ENCODE data around the gene SLC2A13. TPM values are rescaled to one million over a fixed set of nuclear protein-coding genes. Genes with fewer than 3 reads are reported as not detected.

Gene SLC2A13
- total and polyA plus RNA-seq, 10 of the 15 experiments (the other 5 are each of a cell fraction or from before 2014, with no cell fraction given), result 0.05 to 3.7 (median 0.25) TPM

DNA sequence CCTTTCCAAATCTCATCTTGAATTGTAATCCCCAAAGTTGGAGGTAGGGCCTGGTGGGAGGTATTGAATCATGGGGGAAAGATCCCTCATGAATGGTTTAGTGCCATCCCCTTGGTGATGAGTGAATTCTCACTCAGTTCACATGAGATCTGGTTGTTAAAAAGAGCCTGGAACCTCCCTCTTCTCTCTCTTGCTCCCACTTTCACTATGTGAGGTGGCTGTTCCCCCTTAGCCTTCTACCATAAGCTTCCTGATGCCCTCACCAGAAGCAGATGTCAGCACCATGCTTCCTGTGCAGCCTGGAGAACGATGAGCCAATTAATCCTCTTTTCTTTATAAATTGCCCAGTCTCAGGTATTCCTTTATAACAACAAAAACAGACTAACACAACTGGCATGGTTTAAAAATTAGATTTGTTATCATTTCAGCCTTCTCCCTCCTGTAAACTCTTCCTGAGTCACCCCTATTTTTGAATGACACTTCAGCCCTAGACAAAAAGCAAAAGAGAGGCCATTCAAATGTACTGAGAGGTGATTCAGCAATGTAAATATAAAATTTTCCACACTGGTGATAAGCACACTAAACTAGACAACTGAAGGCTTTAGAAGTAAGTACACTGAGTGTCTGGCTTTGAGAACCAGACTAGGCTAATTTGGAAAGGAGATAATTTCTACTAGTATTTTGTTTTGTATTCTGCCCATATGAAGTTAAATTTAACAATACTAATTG, 274.1 kb downstream of the SLC2A13 start:
- SMC1A ChIA-PET (ENCODE audit: uncharacterized antibody, unreplicated experiment), result interaction anchor here (1.5 kb wide), 1 partner anchor 144 kb away, joined by 3 read pairs; no protein-coding TSS in a partner anchor
- H3K9ac ChIP-seq (ENCODE audit: control insufficient read depth, insufficient read depth, low read length), result no peak overlapping the region
- POLR2A ChIA-PET, result no interaction called here
- 0% methylated on average over 1 of the region's 1 CpG for WGBS (ENCODE audit: insufficient coverage, insufficient replicate concordance, low lambda C conversion rate, missing lambda C conversion rate)
- H3K4me2 ChIP-seq (ENCODE audit: control insufficient read depth, insufficient read depth), result no peak overlapping the region
- H3K4me1 ChIP-seq (ENCODE audit: control insufficient read depth, insufficient read depth, low read length), result no peaks in the 10 kb centered on the region
- in situ Hi-C loops (cut with MboI), result no loop called here
- intact Hi-C loops (cut with micrococcal nuclease; ENCODE audit: unreplicated experiment), result no loop called here
- H2AFZ ChIP-seq (ENCODE audit: control insufficient read depth, low read depth, low read length), result no peak overlapping the region
- H3K27me3 ChIP-seq (replicated peaks in 1 of 2; ENCODE audit: control insufficient read depth in 2 of 2, insufficient read depth in 2 of 2, low read length in 1 of 2), result no peaks in the 10 kb centered on the region
- DNase-seq (ENCODE audit: low read depth, low spot score), result no peak
- no peaks in the 10 kb centered on the region for H3K79me2 ChIP-seq (ENCODE audit: control insufficient read depth, insufficient read depth, low read length)
- peak; percentile 31; the same call in 2 of the 3 replicates for ATAC-seq
- H3K4me3 ChIP-seq, result no peak overlapping the region
- RAD21 ChIA-PET (ENCODE audit: unreplicated experiment), result no interaction called here
- CTCF ChIA-PET, result interaction anchor here (0.6 to 1.0 kb wide), 2 partner anchors 121 to 160 kb away, joined by 3 read pairs; no protein-coding TSS in a partner anchor
- H3K27ac ChIP-seq (ENCODE audit: control insufficient read depth, insufficient read depth), result no peak overlapping the region
- TF ChIP-seq NR2C2 (IDR thresholded peaks at IDR 0.05; ENCODE audit: borderline replicate concordance, control insufficient read depth, insufficient read length, low read depth), result no peak
- no peak for TF ChIP-seq JUNB (IDR thresholded peaks at IDR 0.05)
- TF ChIP-seq, protein P1, sequence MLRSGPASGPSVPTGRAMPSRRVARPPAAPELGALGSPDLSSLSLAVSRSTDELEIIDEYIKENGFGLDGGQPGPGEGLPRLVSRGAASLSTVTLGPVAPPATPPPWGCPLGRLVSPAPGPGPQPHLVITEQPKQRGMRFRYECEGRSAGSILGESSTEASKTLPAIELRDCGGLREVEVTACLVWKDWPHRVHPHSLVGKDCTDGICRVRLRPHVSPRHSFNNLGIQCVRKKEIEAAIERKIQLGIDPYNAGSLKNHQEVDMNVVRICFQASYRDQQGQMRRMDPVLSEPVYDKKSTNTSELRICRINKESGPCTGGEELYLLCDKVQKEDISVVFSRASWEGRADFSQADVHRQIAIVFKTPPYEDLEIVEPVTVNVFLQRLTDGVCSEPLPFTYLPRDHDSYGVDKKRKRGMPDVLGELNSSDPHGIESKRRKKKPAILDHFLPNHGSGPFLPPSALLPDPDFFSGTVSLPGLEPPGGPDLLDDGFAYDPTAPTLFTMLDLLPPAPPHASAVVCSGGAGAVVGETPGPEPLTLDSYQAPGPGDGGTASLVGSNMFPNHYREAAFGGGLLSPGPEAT (IDR thresholded peaks at IDR 0.05; ENCODE audit: low read depth), result no peak
- TF ChIP-seq, protein P2, sequence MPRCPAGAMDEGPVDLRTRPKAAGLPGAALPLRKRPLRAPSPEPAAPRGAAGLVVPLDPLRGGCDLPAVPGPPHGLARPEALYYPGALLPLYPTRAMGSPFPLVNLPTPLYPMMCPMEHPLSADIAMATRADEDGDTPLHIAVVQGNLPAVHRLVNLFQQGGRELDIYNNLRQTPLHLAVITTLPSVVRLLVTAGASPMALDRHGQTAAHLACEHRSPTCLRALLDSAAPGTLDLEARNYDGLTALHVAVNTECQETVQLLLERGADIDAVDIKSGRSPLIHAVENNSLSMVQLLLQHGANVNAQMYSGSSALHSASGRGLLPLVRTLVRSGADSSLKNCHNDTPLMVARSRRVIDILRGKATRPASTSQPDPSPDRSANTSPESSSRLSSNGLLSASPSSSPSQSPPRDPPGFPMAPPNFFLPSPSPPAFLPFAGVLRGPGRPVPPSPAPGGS (IDR thresholded peaks at IDR 0.05; ENCODE audit: borderline replicate concordance, insufficient read depth, low read depth, low read length, poor library complexity, severe bottlenecking), result no peak
- TF ChIP-seq KDM1A (IDR thresholded peaks at IDR 0.05; ENCODE audit: borderline replicate concordance), result no peak
- TF ChIP-seq CBX3 (IDR thresholded peaks at IDR 0.05; ENCODE audit: borderline replicate concordance, low read depth), result no peak
- no peak for TF ChIP-seq MXI1 (IDR thresholded peaks at IDR 0.05; ENCODE audit: low read depth, low read length)
- TF ChIP-seq, protein P3, sequence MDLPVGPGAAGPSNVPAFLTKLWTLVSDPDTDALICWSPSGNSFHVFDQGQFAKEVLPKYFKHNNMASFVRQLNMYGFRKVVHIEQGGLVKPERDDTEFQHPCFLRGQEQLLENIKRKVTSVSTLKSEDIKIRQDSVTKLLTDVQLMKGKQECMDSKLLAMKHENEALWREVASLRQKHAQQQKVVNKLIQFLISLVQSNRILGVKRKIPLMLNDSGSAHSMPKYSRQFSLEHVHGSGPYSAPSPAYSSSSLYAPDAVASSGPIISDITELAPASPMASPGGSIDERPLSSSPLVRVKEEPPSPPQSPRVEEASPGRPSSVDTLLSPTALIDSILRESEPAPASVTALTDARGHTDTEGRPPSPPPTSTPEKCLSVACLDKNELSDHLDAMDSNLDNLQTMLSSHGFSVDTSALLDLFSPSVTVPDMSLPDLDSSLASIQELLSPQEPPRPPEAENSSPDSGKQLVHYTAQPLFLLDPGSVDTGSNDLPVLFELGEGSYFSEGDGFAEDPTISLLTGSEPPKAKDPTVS (IDR thresholded peaks at IDR 0.05; ENCODE audit: low read depth, low read length), result no peak
- TF ChIP-seq JUND (IDR thresholded peaks at IDR 0.05; ENCODE audit: low read depth, low read length), result no peak
- no peak for TF ChIP-seq ZBED1 (IDR thresholded peaks at IDR 0.05; ENCODE audit: borderline replicate concordance)
- TF ChIP-seq TCF7 (IDR thresholded peaks at IDR 0.05; ENCODE audit: borderline replicate concordance), result no peak
- H3K9me3 ChIP-seq (replicated peaks; ENCODE audit: control insufficient read depth, insufficient read depth, low read length), result no peaks in the 10 kb centered on the region
- no peaks in the 10 kb centered on the region for H4K20me1 ChIP-seq (ENCODE audit: control insufficient read depth, insufficient read depth)
- H3K36me3 ChIP-seq (ENCODE audit: control insufficient read depth in 2 of 2, insufficient read depth in 2 of 2, low read length in 1 of 2), result no peaks in the 10 kb centered on the region
- FAIRE-seq, result no peak
- no TSS peak for BruUV-seq (replicated peaks)

All from GM12878 (cell line).